SU-DHL-6 (cell line): ENCODE results near the gene ODAPH.
"Not testable (repeated sequence)": the region's sequence is repeated elsewhere in the genome, so short reads cannot be mapped to it uniquely, and the experiment has no call there.

Source experiments
- H2AFZ ChIP-seq: fragments of 200-600 bp; sonication (generic); 2 replicates; pipeline ENCODE4 v1.6.1; 2014; ENCODE audit warnings: low read depth, mild to moderate bottlenecking, moderate library complexity, mixed read lengths, antibody characterized with exemption, low read length; ENCODE audit not compliant: severe bottlenecking
- H3F3A ChIP-seq: fragments of 200-600 bp; shearing (Covaris generic); 2 replicates; pipeline ENCODE4 v1.6.0; 2016; ENCODE audit warnings: antibody characterized with exemption, mild to moderate bottlenecking; ENCODE audit not compliant: insufficient read depth
- H3K27ac ChIP-seq: fragments of 200-600 bp; sonication (generic); 2 replicates; pipeline ENCODE4 v1.5.1; 2016; ENCODE audit warnings: low read depth, mild to moderate bottlenecking, low read length, moderate library complexity, mixed read lengths
- H3K27me3 ChIP-seq: fragments of 200-600 bp; sonication (generic), shearing (Covaris generic); 2 replicates; pipeline ENCODE4 v1.6.0; 2014; ENCODE audit warnings: mild to moderate bottlenecking, low read length
- H3K36me3 ChIP-seq: fragments of 200-600 bp; sonication (generic); 2 replicates; pipeline ENCODE4 v1.6.1; 2014; ENCODE audit warnings: mild to moderate bottlenecking, low read length, mixed read lengths
- H3K4me2 ChIP-seq: fragments of 300-600, 200-600 bp; shearing (Covaris generic), sonication (generic); 2 replicates; pipeline ENCODE4 v1.6.0; 2014; ENCODE audit warnings: low read length, low read depth, mild to moderate bottlenecking; ENCODE audit not compliant: poor library complexity, severe bottlenecking
- H3K4me3 ChIP-seq: fragments of 200-600 bp; sonication (generic); 2 replicates; pipeline ENCODE4 v1.5.1; 2014; ENCODE audit warnings: antibody characterized with exemption, low read length, mild to moderate bottlenecking, mixed read lengths; ENCODE audit not compliant: insufficient read depth, poor library complexity, severe bottlenecking
- H3K79me2 ChIP-seq: fragments of 200-600 bp; sonication (generic); 2 replicates; pipeline ENCODE4 v1.6.1; 2014; ENCODE audit warnings: mild to moderate bottlenecking, low read length, moderate library complexity; ENCODE audit not compliant: insufficient read depth
- H3K9ac ChIP-seq: fragments of 200-600 bp; sonication (generic); 2 replicates; pipeline ENCODE4 v1.7.0; 2014; ENCODE audit warnings: mild to moderate bottlenecking, low read length
- H3K9me2 ChIP-seq: fragments of 200-600 bp; sonication (generic); replicated peaks from 2 replicates; pipeline ENCODE4 v1.6.1; 2014; ENCODE audit warnings: low read length; ENCODE audit not compliant: insufficient read depth
- H3K9me3 ChIP-seq: fragments of 200-600 bp; sonication (generic); 2 replicates; pipeline ENCODE4 v1.6.1; 2014; ENCODE audit warnings: low read length, mixed read lengths; ENCODE audit not compliant: insufficient read depth
- H4K20me1 ChIP-seq: fragments of 200-600 bp; sonication (generic); 2 replicates; pipeline ENCODE4 v1.6.1; 2014; ENCODE audit warnings: low read depth, mild to moderate bottlenecking, antibody characterized with exemption, low read length, moderate library complexity, mixed read lengths
- EZH2phosphoT487 ChIP-seq: fragments of 200-600 bp; sonication (generic), shearing (Covaris generic); conservative IDR thresholded peaks from 2 replicates; pipeline ENCODE4 v1.6.1; 2018; ENCODE audit warnings: mild to moderate bottlenecking, antibody characterized with exemption, low read length, moderate library complexity, mixed read lengths
- TF ChIP-seq, protein P1 (sequence below): fragments of 200-600 bp; sonication (generic); IDR thresholded peaks from one replicate; pipeline ENCODE4 v1.5.1; 2017; ENCODE audit warnings: antibody characterized with exemption, mild to moderate bottlenecking, low read length, moderate library complexity; ENCODE audit not compliant: insufficient read depth, poor library complexity, severe bottlenecking

ODAPH gene

DNA sequence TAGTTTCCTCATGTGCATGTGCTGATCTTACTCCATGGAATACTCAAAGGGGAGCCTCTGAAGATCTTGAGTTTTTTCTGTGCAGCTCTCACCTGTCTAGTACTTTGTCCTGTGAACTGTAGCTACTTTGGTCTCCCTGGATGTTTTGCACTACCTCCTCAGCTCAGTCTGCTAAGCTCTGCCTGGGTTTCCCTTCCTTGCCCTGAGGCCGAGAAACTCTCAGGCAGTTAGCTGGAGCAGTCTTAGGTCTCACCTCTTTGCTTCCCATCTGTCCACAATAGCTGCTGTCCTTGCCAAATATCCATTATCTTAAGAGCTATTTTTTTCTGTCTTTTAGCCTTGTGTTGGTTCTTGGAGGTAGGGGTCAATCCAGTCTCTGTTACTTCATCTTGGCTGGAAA, 30.0 kb upstream of the ODAPH start:
- TF ChIP-seq, protein P1, sequence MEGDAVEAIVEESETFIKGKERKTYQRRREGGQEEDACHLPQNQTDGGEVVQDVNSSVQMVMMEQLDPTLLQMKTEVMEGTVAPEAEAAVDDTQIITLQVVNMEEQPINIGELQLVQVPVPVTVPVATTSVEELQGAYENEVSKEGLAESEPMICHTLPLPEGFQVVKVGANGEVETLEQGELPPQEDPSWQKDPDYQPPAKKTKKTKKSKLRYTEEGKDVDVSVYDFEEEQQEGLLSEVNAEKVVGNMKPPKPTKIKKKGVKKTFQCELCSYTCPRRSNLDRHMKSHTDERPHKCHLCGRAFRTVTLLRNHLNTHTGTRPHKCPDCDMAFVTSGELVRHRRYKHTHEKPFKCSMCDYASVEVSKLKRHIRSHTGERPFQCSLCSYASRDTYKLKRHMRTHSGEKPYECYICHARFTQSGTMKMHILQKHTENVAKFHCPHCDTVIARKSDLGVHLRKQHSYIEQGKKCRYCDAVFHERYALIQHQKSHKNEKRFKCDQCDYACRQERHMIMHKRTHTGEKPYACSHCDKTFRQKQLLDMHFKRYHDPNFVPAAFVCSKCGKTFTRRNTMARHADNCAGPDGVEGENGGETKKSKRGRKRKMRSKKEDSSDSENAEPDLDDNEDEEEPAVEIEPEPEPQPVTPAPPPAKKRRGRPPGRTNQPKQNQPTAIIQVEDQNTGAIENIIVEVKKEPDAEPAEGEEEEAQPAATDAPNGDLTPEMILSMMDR = no peak
- no peak for TF ChIP-seq EZH2phosphoT487
- Histone ChIP-seq H3F3A (no peaks in the 10 kb centered on the region), H3K36me3 (0 out of 2 replicates have a peak, but pooled peaks cover 8% of the 10 kb centered on the region), H3K9me3 (no peaks in the 10 kb centered on the region), H2AFZ (no peak overlapping the region), H3K79me2 (no peaks in the 10 kb centered on the region), H3K27ac (no peak overlapping the region), H3K9me2 (no peaks in the 10 kb centered on the region), H4K20me1 (no peaks in the 10 kb centered on the region), H3K27me3 (no peaks in the 10 kb centered on the region), H3K9ac (no peak overlapping the region), H3K4me2 (no peak overlapping the region), H3K4me3 (no peak overlapping the region)

DNA sequence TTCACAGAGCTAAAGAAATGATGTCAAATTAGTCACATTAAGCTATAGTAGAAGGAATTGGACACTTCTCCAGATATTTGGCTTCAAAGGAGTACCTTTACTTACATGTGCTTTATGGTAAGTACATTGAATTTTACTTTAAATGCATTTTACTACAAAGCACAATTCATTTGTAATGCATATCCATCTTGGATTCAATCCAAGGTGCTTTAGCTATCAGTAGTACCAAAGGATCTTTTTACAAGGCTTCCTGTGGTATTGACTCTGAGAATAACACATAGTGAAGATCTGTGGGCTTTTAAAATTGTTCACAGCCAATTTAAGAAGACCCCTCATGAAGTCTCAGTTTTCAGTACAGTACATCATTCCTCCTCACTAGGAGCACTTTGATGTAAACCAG, 28.4 kb upstream of the ODAPH start:
- Histone ChIP-seq H3K9me3 (no peaks in the 10 kb centered on the region), H3K27ac (no peak overlapping the region), H3K9me2 (no peaks in the 10 kb centered on the region), H3F3A (no peaks in the 10 kb centered on the region), H3K79me2 (no peaks in the 10 kb centered on the region), H2AFZ (no peak overlapping the region), H3K4me2 (no peak overlapping the region), H3K36me3 (0 out of 2 replicates have a peak, but pooled peaks cover 8% of the 10 kb centered on the region), H3K27me3 (no peaks in the 10 kb centered on the region), H3K9ac (no peak overlapping the region), H3K4me3 (no peak overlapping the region), H4K20me1 (no peaks in the 10 kb centered on the region)
- TF ChIP-seq EZH2phosphoT487 = no peak
- TF ChIP-seq, protein P1 = no peak

DNA sequence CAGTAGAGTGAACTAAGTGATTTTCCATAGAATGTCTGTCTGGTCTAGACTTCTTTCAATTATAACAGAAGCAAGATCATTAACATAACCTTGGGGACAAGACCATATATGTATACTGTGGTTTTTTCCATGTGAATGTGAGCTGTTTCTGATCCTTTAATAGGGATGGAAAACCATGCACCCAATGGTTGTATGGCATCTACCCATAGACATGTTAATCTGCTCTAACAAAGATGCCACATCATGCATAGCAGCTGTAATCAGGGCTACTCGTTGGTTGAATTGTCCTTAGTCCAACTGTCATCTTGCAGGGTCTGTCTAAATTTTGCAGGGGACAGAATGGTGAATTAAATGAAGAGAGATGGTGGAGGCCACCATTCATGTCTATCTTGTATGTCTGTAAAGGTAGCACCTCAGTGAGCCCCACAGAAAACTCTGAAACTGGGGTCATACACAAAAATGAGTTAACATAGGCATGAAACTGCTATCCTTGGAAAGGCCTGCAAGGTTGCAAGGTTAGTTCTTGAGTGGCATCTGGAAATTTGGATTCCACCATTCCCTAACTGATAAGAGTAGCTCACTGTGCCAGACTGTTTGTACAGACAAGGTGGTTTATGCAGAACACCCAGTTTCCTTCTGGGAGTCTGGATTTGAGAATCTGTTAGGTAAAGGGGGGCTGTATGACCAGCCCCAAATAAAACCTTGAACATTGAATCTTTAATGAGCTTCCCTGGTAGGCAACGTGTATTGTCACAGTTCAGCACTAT, 25.1 kb upstream of the ODAPH start:
- no peak overlapping the region for H2AFZ ChIP-seq
- 0 out of 2 replicates have a peak, but pooled peaks cover 8% of the 10 kb centered on the region for H3K36me3 ChIP-seq
- H3K27ac ChIP-seq = no peak overlapping the region
- TF ChIP-seq, protein P1 = no peak
- no peak for TF ChIP-seq EZH2phosphoT487
- H3K9me3 ChIP-seq = no peaks in the 10 kb centered on the region
- H3K79me2 ChIP-seq = no peaks in the 10 kb centered on the region
- H3F3A ChIP-seq = no peaks in the 10 kb centered on the region
- H3K9me2 ChIP-seq = no peaks in the 10 kb centered on the region
- no peaks in the 10 kb centered on the region for H4K20me1 ChIP-seq
- H3K4me3 ChIP-seq = no peak overlapping the region
- no peak overlapping the region for H3K9ac ChIP-seq
- H3K27me3 ChIP-seq = no peaks in the 10 kb centered on the region
- no peak overlapping the region for H3K4me2 ChIP-seq

DNA sequence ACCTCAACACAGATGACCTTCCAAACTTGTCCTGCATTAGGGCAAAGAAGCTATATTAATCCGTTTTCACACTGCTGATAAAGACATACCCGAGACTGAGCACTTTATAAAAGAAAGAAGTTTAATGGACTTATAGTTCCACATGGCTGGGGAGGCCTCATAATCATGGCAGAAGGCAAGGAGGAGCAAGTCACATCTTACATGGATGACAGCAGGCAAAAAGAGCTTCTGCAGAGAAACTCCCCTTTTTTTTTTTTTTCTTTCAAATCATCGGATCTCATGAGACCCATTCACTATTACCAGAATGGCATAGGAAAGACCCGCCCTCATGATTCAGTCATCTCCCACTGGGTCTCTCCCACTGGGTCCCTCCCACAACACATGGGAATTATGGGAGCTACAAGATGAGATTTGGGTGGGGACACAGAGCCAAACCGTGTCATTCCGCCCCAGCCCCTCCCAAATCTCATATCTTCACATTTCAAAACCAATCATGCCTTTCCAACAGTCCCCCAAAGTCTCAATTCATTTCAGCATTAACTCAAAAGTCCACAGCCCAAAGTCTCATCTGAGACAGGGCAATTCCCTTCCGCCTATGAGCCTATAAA, 24.2 kb upstream of the ODAPH start:
- not testable (repeated sequence) for H3K27ac ChIP-seq, H3K9me3 ChIP-seq, H3F3A ChIP-seq, H3K79me2 ChIP-seq, H3K9me2 ChIP-seq, H3K27me3 ChIP-seq, H2AFZ ChIP-seq, H3K36me3 ChIP-seq, H3K4me3 ChIP-seq, H3K4me2 ChIP-seq, H4K20me1 ChIP-seq, H3K9ac ChIP-seq

GRCh38 chr4:75533339-75533887, 22.5 kb upstream of the ODAPH start:
- not testable (repeated sequence) for H3K9me3 ChIP-seq, H3K36me3 ChIP-seq

More at GRCh38 chr4:75533339-75533887, 22.5 kb upstream of the ODAPH start:
- not testable (repeated sequence) for H3F3A ChIP-seq, H3K9me2 ChIP-seq, H3K4me2 ChIP-seq, H2AFZ ChIP-seq, H3K4me3 ChIP-seq, H3K27me3 ChIP-seq, H4K20me1 ChIP-seq, H3K27ac ChIP-seq, H3K9ac ChIP-seq, H3K79me2 ChIP-seq
